Testis (tissue), 2 donors: Measurements from ENCODE around the gene SSR4.

Source experiments
- CTCF ChIP-seq, 3 experiments: fragments of 450-650 bp in 2 of 3; fragments of 200-600 bp in 1 of 3; sonication (generic) in 1 of 3; IDR thresholded peaks; one replicate each; pipeline ENCODE4 v1.5.1; 2016 to 2019; ENCODE audit warnings: antibody characterized with exemption in 3 of 3, mild to moderate bottlenecking in 2 of 3, moderate library complexity in 1 of 3
- POLR2A ChIP-seq: fragments of 450-650 bp; IDR thresholded peaks from one replicate; pipeline ENCODE4 v1.6.1; 2017; ENCODE audit warnings: antibody characterized with exemption, mild to moderate bottlenecking, moderate library complexity

GRCh38 chrX:153830640-153831428, 36.4 kb downstream of the SSR4 start:
- TF ChIP-seq CTCF (IDR thresholded peaks at IDR 0.05) (no peak), POLR2A (no peak)
